CD4-positive, alpha-beta memory T cell (primary cell): ENCODE measurements around the gene GNAT1. TPM values are rescaled to one million over a fixed set of nuclear protein-coding genes. Genes with fewer than 3 reads are reported as not detected.

Source experiments
- CTCF ChIA-PET: fragments of 350-600 bp; sonication (Branson Sonifier 250); formaldehyde crosslinking; loops from one replicate; lab custom pipeline; 2021; ENCODE audit warnings: inconsistent platforms; ENCODE audit not compliant: partially characterized antibody; lab: Charles Lee
- POLR2A ChIA-PET: fragments of 350-600 bp; sonication (Branson Sonifier 250); formaldehyde crosslinking; loops from one replicate; lab custom pipeline; 2021; ENCODE audit not compliant: partially characterized antibody; lab: Charles Lee
- DNase-seq, 5 donors: peaks; one replicate each; pipeline versions ENCODE4 v3.0.0 to v3.0.0-alpha.2; 2020 to 2022; ENCODE audit warnings: mixed read lengths in 1 of 5
- H3K27ac ChIP-seq: one replicate; pipeline ENCODE4 v1.7.0; 2013; ENCODE audit warnings: low read depth, low read length
- H3K27me3 ChIP-seq: 2 replicates; pipeline ENCODE4 v1.7.0; 2013; ENCODE audit warnings: mild to moderate bottlenecking, low read length, moderate library complexity; ENCODE audit not compliant: insufficient read depth
- H3K36me3 ChIP-seq: 2 replicates; pipeline ENCODE4 v1.7.0; 2013; ENCODE audit warnings: mild to moderate bottlenecking, low read length, moderate library complexity; ENCODE audit not compliant: insufficient read depth
- H3K4me1 ChIP-seq: 2 replicates; pipeline ENCODE4 v1.7.0; 2013; ENCODE audit warnings: mild to moderate bottlenecking, low read length, moderate library complexity; ENCODE audit not compliant: insufficient read depth
- H3K4me3 ChIP-seq, 2 donors: one replicate each; pipeline ENCODE4 v1.7.0; 2013; ENCODE audit warnings: low read length in 2 of 2, mild to moderate bottlenecking in 1 of 2
- H3K9me3 ChIP-seq, 2 donors: one replicate each; pipeline ENCODE4 v1.7.0; 2013; ENCODE audit warnings: low read length in 2 of 2, control low read depth in 1 of 2; ENCODE audit not compliant: control insufficient read depth in 1 of 2
- H3K27ac Mint-ChIP-seq, 7 donors: one replicate each; pipeline ENCODE4 v1.8.0; 2020 to 2021; ENCODE audit warnings: mixed read lengths in 7 of 7, mild to moderate bottlenecking in 6 of 7, inconsistent platforms in 3 of 7, moderate library complexity in 3 of 7
- H3K27me3 Mint-ChIP-seq, 2 donors: one replicate each; pipeline ENCODE4 v1.8.0; 2020 to 2021; ENCODE audit warnings: mixed read lengths in 2 of 2
- H3K36me3 Mint-ChIP-seq, 2 donors: one replicate each; pipeline ENCODE4 v1.8.0; 2020 to 2021; ENCODE audit warnings: mixed read lengths in 2 of 2, inconsistent platforms in 1 of 2, mild to moderate bottlenecking in 1 of 2
- H3K4me1 Mint-ChIP-seq, 4 donors: one replicate each; pipeline ENCODE4 v1.8.0; 2020 to 2021; ENCODE audit warnings: mixed read lengths in 4 of 4, mild to moderate bottlenecking in 1 of 4
- H3K4me3 Mint-ChIP-seq, 8 donors: one replicate each; pipeline ENCODE4 v1.8.0; 2020 to 2021; ENCODE audit warnings: mixed read lengths in 8 of 8, mild to moderate bottlenecking in 7 of 8, moderate library complexity in 6 of 8, inconsistent platforms in 3 of 8
- H3K9me3 Mint-ChIP-seq, 8 donors: one replicate each; pipeline ENCODE4 v1.8.0; 2020 to 2021; ENCODE audit warnings: mixed read lengths in 8 of 8, mild to moderate bottlenecking in 5 of 8, inconsistent platforms in 3 of 8, moderate library complexity in 1 of 8
- intact Hi-C: fragments of 100-400 bp; cut with micrococcal nuclease; formaldehyde crosslinking; loops from one replicate; pipeline ENCODE4 v1.15.1; 2023
- polyA plus RNA-seq, 2 donors: library from polyadenylated mRNA; unstranded; fragments of 300-500 nt; fragmentation: Illumina TruSeq; gene quantifications; one replicate each; pipeline ENCODE4 v1.2.3, GENCODE V29; 2021
- total RNA-seq, 2 experiments: library from RNA; stranded (reverse); gene quantifications; one replicate each; pipeline ENCODE4 v1.2.3, GENCODE V29; 2021

GNAT1 gene
- total and polyA plus RNA-seq, 4 experiments from 2014 or later: not detected

- no peaks in the 10 kb centered on the region for H3K36me3 Mint-ChIP-seq
- H3K4me1 Mint-ChIP-seq: no peaks in the 10 kb centered on the region
These were observed 23.6 kb upstream of the GNAT1 start for GRCh38 chr3:50167841-50168209.

DNA sequence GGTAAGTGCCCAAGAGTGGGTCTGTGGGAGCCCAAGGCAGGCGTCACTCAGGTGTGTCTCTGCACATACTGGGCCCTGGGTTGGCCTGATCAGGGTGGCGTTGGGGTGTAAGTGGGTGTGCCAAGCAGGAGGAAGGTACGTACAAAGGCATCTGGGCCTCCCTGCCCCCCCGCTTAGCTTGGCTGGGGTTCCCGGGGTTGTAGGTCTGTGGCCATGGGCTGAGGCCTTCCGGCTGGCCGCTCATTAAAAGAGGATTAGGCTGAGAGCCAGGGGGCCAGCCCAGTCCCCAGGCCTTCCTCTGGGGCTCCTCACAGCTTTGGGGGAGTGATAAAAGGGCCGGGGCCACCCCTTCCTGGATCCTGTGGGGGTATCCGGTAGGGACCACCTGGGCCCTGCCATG is 23.0 kb upstream of the GNAT1 start:
- Mint-ChIP-seq H3K9me3 (no peaks in the 10 kb centered on the region), H3K27me3 (peaks cover 0 to 6% of the 10 kb centered on the region in 2 donors), H3K4me3 (no peak overlapping the region), H3K36me3 (no peaks in the 10 kb centered on the region), H3K4me1 (no peaks in the 10 kb centered on the region), H3K27ac (peak overlapping the region in 1 of 7 donors; percentile 29)
- Histone ChIP-seq H3K9me3 (no peaks in the 10 kb centered on the region), H3K27me3 (no peaks in the 10 kb centered on the region), H3K4me1 (no peaks in the 10 kb centered on the region), H3K27ac (no peak overlapping the region), H3K36me3 (no peaks in the 10 kb centered on the region), H3K4me3 (no peak overlapping the region)
- ChIA-PET POLR2A (no interaction called here), CTCF (no interaction called here)
- intact Hi-C loops: no loop called here
- DNase-seq: peak in 1 of 5 donors; percentile 7

More at GRCh38 chr3:50167841-50168209, 23.6 kb upstream of the GNAT1 start:
- Histone ChIP-seq H3K4me1 (no peaks in the 10 kb centered on the region), H3K9me3 (no peaks in the 10 kb centered on the region), H3K27ac (no peak overlapping the region), H3K27me3 (no peaks in the 10 kb centered on the region), H3K4me3 (no peak overlapping the region), H3K36me3 (no peaks in the 10 kb centered on the region)
- H3K4me3 Mint-ChIP-seq: no peak overlapping the region
- intact Hi-C loops: no loop called here
- no peak for DNase-seq
- no peaks in the 10 kb centered on the region for H3K9me3 Mint-ChIP-seq
- H3K27ac Mint-ChIP-seq: peak overlapping the region in 1 of 7 donors; percentile 60
- peaks cover 0 to 6% of the 10 kb centered on the region in 2 donors for H3K27me3 Mint-ChIP-seq
- ChIA-PET CTCF (no interaction called here), POLR2A (no interaction called here)

- Mint-ChIP-seq H3K9me3 (no peaks in the 10 kb centered on the region), H3K36me3 (no peaks in the 10 kb centered on the region), H3K27ac (no peak overlapping the region), H3K27me3 (peaks cover 0 to 6% of the 10 kb centered on the region in 2 donors), H3K4me3 (no peak overlapping the region), H3K4me1 (peaks cover 0 to 3% (median 1%) of the 10 kb centered on the region in 4 donors)
- Histone ChIP-seq H3K9me3 (no peaks in the 10 kb centered on the region), H3K27me3 (no peaks in the 10 kb centered on the region), H3K36me3 (no peaks in the 10 kb centered on the region), H3K4me3 (no peak overlapping the region), H3K27ac (no peak overlapping the region), H3K4me1 (no peaks in the 10 kb centered on the region)
- intact Hi-C loops: no loop called here
- DNase-seq: no peak
- POLR2A ChIA-PET: no interaction called here
- CTCF ChIA-PET: no interaction called here
These were observed 22.6 kb upstream of the GNAT1 start for GRCh38 chr3:50168791-50169190.

DNA sequence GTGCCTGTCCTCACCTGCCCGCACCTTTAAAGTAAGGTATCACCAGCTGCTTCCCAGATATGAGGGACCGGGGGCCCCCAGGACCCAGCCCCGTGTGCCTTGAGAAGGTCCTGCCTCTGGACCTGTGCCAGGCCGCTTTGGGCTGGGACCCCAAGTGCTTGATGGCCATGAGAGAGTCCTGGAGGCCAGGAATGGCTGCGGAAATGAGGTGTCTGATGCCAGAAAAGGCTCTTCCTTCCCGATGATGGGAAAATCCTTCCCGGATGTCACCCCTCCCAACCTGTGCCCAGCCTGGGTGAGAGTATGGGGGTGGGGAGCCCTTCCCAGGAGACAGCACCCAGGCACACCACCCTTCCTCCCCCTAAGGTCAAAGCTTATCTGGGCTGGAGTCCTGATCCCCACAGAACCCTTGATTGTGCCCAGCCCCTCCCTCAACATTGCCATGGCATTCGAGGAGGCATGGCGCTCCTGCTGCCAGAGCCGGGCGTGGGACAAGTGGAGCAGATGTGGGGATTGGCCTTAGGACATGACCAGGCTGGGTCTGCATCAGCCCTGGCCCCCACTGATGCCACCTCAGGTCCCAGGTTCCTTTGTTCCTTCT is 22.1 kb upstream of the GNAT1 start:
- no peak overlapping the region for H3K27ac ChIP-seq
- H3K36me3 ChIP-seq: no peaks in the 10 kb centered on the region
- Mint-ChIP-seq H3K27me3 (peaks cover 0 to 6% of the 10 kb centered on the region in 2 donors), H3K4me1 (peaks cover 0 to 4% (median 3%) of the 10 kb centered on the region in 4 donors), H3K27ac (no peak overlapping the region), H3K4me3 (no peak overlapping the region), H3K36me3 (no peaks in the 10 kb centered on the region), H3K9me3 (no peaks in the 10 kb centered on the region)
- no peak overlapping the region for H3K4me3 ChIP-seq
- DNase-seq: peak in 1 of 5 donors; percentile 17
- no peaks in the 10 kb centered on the region for H3K27me3 ChIP-seq
- intact Hi-C loops: no loop called here
- no peaks in the 10 kb centered on the region for H3K4me1 ChIP-seq
- no peaks in the 10 kb centered on the region for H3K9me3 ChIP-seq
- POLR2A ChIA-PET: no interaction called here
- CTCF ChIA-PET: no interaction called here

DNA sequence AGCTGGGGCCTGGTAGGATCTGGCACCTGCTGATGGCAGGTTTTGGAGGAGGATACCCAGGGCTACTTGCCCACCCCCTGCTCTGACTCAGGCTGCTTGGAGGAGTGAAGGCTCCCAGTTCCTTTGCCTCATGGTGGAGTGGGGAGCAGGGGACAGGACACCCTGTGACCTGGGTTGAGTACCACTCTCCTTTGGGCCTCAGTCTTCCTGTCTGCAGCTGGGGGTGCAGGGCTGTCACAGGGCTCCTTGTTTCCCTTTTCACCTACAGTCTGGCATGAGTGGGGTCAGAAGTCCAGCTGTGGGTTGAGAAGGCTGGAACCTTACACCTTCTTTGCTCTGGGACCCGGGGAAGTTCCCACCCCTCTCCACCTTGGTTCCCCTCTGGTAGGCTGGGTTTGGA is 21.6 kb upstream of the GNAT1 start:
- Histone ChIP-seq H3K27ac (no peak overlapping the region), H3K9me3 (no peaks in the 10 kb centered on the region), H3K4me1 (no peaks in the 10 kb centered on the region), H3K27me3 (no peaks in the 10 kb centered on the region), H3K36me3 (no peaks in the 10 kb centered on the region), H3K4me3 (no peak overlapping the region)
- Mint-ChIP-seq H3K27ac (no peak overlapping the region), H3K9me3 (no peaks in the 10 kb centered on the region), H3K4me1 (peaks cover 0 to 4% (median 3%) of the 10 kb centered on the region in 4 donors), H3K27me3 (peaks cover 0 to 6% of the 10 kb centered on the region in 2 donors), H3K4me3 (no peak overlapping the region), H3K36me3 (no peaks in the 10 kb centered on the region)
- intact Hi-C loops: no loop called here
- ChIA-PET CTCF (no interaction called here), POLR2A (no interaction called here)
- DNase-seq: peak in 1 of 5 donors; percentile 22

DNA sequence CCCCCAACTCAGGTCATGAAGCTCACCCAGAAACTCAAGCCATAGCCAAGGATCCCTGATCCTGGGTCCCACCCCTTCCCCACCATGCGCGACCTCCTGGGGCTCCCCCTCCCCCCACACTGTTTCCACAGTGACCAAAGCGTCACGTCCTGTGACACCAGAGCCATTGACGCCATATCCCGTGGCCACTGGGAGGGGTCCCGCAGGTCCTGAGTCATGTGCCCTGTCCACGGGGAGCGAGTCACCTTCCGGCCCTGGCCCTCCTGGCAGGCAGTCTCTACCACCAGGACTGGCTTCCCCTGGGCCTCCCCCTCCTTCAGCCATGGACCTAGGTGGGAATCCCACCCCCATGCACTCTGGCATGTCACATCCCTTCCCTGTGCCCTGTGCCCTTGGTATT is 20.7 kb upstream of the GNAT1 start:
- DNase-seq: peak in 1 of 5 donors; percentile 7
- Histone ChIP-seq H3K36me3 (no peaks in the 10 kb centered on the region), H3K4me1 (no peaks in the 10 kb centered on the region), H3K4me3 (no peak overlapping the region), H3K27ac (no peak overlapping the region), H3K27me3 (no peaks in the 10 kb centered on the region), H3K9me3 (no peaks in the 10 kb centered on the region)
- H3K27ac Mint-ChIP-seq: no peak overlapping the region
- ChIA-PET CTCF (no interaction called here), POLR2A (no interaction called here)
- H3K4me3 Mint-ChIP-seq: no peak overlapping the region
- H3K4me1 Mint-ChIP-seq: peaks cover 0 to 4% (median 3%) of the 10 kb centered on the region in 4 donors
- H3K27me3 Mint-ChIP-seq: peaks cover 0 to 4% of the 10 kb centered on the region in 2 donors
- H3K9me3 Mint-ChIP-seq: no peaks in the 10 kb centered on the region
- intact Hi-C loops: no loop called here
- H3K36me3 Mint-ChIP-seq: no peaks in the 10 kb centered on the region

DNA sequence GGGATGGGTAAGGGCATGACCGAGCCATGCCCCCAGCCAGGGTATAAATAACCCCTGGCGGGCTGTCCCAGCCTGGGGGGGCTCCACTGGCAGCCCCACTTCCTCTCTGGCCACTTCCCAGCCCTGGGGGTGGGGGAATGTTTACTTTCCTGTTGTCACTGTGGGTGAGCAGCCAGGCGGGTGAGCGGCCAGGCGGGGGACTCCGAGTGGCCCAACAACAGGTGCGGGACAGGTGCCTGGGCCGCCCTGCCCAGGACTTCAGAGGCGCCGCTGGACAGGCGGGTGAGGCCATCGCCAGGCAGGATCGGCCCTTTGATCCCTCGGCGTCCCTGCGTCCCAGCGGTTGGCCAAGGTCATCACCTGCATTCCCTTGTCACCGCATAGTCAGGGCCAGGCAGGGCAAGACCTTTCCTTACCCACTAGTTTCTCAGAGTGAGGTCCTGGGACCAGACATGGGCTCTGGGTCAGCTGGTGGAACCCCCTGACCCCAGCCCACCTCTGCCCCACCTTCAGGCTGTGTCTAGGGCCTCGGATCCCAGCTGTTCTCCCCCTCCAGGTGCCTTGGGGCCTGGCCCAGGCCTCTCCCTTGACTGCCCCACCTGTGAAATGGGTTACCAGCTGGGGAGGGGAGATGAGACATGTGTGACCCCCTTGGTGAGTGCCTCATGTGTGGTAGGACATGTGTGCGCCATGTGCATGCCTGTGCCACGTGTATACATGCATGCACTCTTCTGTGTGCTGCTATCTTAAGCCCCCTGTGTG is 19.7 kb upstream of the GNAT1 start:
- Mint-ChIP-seq H3K36me3 (no peaks in the 10 kb centered on the region), H3K27ac (no peak overlapping the region), H3K4me1 (peaks cover 0 to 4% (median 3%) of the 10 kb centered on the region in 4 donors), H3K27me3 (peaks cover 0 to 4% of the 10 kb centered on the region in 2 donors), H3K9me3 (no peaks in the 10 kb centered on the region), H3K4me3 (no peak overlapping the region)
- peak in 1 of 5 donors; percentile 13 for DNase-seq
- ChIA-PET CTCF (no interaction called here), POLR2A (no interaction called here)
- no peaks in the 10 kb centered on the region for H3K9me3 ChIP-seq
- intact Hi-C loops: no loop called here
- no peaks in the 10 kb centered on the region for H3K4me1 ChIP-seq
- no peak overlapping the region for H3K27ac ChIP-seq
- H3K4me3 ChIP-seq: no peak overlapping the region
- no peaks in the 10 kb centered on the region for H3K36me3 ChIP-seq
- no peaks in the 10 kb centered on the region for H3K27me3 ChIP-seq
